ENCODE data around the gene ELMOD3. TPM values are rescaled to one million over a fixed set of nuclear protein-coding genes. Genes with fewer than 3 reads are reported as not detected.

ELMOD3 gene
- total and polyA plus RNA-seq, 9 of the 15 experiments (the other 6 are each of a cell fraction or from before 2014, with no cell fraction given) = 2.7 to 18.7 (median 11.6) TPM

- TF ChIP-seq ZBTB43 (CRISPR knock-in tag; IDR thresholded peaks at IDR 0.05) = no peak
- no peak for TF ChIP-seq JUNB (CRISPR knock-in tag; conservative IDR thresholded peaks at IDR 0.05)
- no peak for TF ChIP-seq ZNF644 (tag; IDR thresholded peaks at IDR 0.05; ENCODE audit: low read depth)
- 0 out of 2 replicates have a peak, but pooled peaks have one; percentile 24 for TF ChIP-seq ZNF133 (CRISPR knock-in tag; IDR thresholded peaks at IDR 0.05)
- no peak for TF ChIP-seq SLC30A9 (CRISPR knock-in tag; IDR thresholded peaks at IDR 0.05)
- no peak for TF ChIP-seq MAX (CRISPR knock-in tag; IDR thresholded peaks at IDR 0.05)
- TF ChIP-seq THRB (CRISPR knock-in tag; conservative IDR thresholded peaks at IDR 0.05) = peak; percentile 82; the same call in 1 of the 2 replicates
- TF ChIP-seq ZNF507 (tag; conservative IDR thresholded peaks at IDR 0.05) = no peak
- no peak for TF ChIP-seq ZNF41 (CRISPR knock-in tag; conservative IDR thresholded peaks at IDR 0.05)
- TF ChIP-seq POLR2A (conservative IDR thresholded peaks at IDR 0.05) = peak; percentile 93
- TF ChIP-seq ZNF717 (CRISPR knock-in tag; IDR thresholded peaks at IDR 0.05) = no peak
- TF ChIP-seq ZFX (CRISPR knock-in tag; IDR thresholded peaks at IDR 0.05) = peak; percentile 96
- no peak for TF ChIP-seq FOXO4 (CRISPR knock-in tag; IDR thresholded peaks at IDR 0.05)
- TF ChIP-seq, protein P1, sequence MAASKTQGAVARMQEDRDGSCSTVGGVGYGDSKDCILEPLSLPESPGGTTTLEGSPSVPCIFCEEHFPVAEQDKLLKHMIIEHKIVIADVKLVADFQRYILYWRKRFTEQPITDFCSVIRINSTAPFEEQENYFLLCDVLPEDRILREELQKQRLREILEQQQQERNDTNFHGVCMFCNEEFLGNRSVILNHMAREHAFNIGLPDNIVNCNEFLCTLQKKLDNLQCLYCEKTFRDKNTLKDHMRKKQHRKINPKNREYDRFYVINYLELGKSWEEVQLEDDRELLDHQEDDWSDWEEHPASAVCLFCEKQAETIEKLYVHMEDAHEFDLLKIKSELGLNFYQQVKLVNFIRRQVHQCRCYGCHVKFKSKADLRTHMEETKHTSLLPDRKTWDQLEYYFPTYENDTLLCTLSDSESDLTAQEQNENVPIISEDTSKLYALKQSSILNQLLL (CRISPR knock-in tag; IDR thresholded peaks at IDR 0.05; ENCODE audit: borderline replicate concordance) = no peak
- TF ChIP-seq SMAD4 (CRISPR knock-in tag; conservative IDR thresholded peaks at IDR 0.05) = peak; percentile 42
- TF ChIP-seq, protein P2, sequence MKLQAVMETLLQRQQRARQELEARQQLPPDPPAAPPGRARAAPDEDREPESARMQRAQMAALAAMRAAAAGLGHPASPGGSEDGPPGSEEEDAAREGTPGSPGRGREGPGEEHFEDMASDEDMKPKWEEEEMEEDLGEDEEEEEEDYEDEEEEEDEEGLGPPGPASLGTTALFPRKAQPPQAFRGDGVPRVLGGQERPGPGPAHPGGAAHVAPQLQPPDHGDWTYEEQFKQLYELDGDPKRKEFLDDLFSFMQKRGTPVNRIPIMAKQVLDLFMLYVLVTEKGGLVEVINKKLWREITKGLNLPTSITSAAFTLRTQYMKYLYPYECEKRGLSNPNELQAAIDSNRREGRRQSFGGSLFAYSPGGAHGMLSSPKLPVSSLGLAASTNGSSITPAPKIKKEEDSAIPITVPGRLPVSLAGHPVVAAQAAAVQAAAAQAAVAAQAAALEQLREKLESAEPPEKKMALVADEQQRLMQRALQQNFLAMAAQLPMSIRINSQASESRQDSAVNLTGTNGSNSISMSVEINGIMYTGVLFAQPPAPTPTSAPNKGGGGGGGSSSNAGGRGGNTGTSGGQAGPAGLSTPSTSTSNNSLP (IDR thresholded peaks at IDR 0.05; ENCODE audit: borderline replicate concordance, low read depth, low read length) = peak; percentile 58; the same call in 1 of the 2 replicates
Observed at GRCh38 chr2:85354286-85355072, at the start of gene ELMOD3, which contains the start of gene RETSAT (continued).

Data from K562 (cell line).